Epithelial cell of proximal tubule (primary cell): ENCODE measurements around the gene FGD5. TPM values are rescaled to one million over a fixed set of nuclear protein-coding genes. Genes with fewer than 3 reads are reported as not detected.

ENCODE experiments used
- DNase-seq: peaks from one replicate; pipeline ENCODE4 v3.0.0-alpha.2; 2011; ENCODE audit warnings: low read depth
- H3K4me3 ChIP-seq: 2 replicates; pipeline ENCODE4 v1.5.1; 2011; ENCODE audit warnings: low read depth, mild to moderate bottlenecking, low read length
- total RNA-seq: library from RNA; depleted of rRNA; stranded (reverse); fragments of >200 nt; gene quantifications from 2 replicates; pipeline ENCODE4 v1.2.3, GENCODE V29; 2015
- TF ChIP-seq, protein P1 (sequence below): conservative IDR thresholded peaks from 2 replicates; pipeline ENCODE4 v1.5.1; 2012; ENCODE audit warnings: low read depth, mild to moderate bottlenecking, low read length

Gene FGD5
- total RNA-seq, 1 donor from 2014 or later: 0.06 TPM

DNA sequence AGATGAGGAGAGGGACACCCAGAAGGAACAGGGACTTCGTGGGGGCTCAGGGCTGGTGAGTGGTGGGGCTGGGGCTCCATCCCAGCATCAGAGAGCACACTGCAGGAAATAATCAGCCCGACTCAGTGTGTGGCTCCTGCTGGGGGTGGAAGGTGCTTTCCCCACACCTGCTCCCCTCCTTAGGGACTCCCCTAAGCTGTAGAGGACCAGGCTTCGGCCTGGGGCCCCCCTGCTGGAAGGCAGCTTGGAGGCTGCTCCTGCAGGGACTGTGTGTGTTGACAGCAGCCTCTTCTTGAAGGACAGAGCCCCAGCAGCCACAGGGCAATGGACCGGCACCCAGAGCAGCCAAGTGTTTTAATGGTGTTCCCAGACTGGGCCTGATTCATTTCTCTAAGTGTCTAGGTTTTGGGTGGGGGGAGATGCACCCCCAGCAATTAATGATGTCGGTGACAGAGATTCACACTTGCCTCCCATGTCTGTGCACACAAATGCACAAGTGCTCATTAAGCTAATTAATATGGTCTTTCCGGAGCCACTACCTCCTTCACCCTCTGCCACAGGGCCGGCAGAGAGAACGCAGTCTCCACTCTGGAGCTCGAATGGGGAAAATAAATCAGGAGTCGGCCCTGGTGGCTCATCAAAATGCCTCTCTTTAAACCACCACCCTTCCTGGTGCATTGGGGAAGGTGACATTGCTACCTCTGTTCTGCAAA, 16.9 kb upstream of the FGD5 start:
- no peak for DNase-seq
- H3K4me3 ChIP-seq: no peak overlapping the region
- TF ChIP-seq, protein P1, sequence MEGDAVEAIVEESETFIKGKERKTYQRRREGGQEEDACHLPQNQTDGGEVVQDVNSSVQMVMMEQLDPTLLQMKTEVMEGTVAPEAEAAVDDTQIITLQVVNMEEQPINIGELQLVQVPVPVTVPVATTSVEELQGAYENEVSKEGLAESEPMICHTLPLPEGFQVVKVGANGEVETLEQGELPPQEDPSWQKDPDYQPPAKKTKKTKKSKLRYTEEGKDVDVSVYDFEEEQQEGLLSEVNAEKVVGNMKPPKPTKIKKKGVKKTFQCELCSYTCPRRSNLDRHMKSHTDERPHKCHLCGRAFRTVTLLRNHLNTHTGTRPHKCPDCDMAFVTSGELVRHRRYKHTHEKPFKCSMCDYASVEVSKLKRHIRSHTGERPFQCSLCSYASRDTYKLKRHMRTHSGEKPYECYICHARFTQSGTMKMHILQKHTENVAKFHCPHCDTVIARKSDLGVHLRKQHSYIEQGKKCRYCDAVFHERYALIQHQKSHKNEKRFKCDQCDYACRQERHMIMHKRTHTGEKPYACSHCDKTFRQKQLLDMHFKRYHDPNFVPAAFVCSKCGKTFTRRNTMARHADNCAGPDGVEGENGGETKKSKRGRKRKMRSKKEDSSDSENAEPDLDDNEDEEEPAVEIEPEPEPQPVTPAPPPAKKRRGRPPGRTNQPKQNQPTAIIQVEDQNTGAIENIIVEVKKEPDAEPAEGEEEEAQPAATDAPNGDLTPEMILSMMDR: no peak

- H3K4me3 ChIP-seq: no peak overlapping the region
- no peak for DNase-seq
- TF ChIP-seq, protein P1: no peak
These were observed 16.4 kb upstream of the FGD5 start for GRCh38 chr3:14802381-14802731.

DNA sequence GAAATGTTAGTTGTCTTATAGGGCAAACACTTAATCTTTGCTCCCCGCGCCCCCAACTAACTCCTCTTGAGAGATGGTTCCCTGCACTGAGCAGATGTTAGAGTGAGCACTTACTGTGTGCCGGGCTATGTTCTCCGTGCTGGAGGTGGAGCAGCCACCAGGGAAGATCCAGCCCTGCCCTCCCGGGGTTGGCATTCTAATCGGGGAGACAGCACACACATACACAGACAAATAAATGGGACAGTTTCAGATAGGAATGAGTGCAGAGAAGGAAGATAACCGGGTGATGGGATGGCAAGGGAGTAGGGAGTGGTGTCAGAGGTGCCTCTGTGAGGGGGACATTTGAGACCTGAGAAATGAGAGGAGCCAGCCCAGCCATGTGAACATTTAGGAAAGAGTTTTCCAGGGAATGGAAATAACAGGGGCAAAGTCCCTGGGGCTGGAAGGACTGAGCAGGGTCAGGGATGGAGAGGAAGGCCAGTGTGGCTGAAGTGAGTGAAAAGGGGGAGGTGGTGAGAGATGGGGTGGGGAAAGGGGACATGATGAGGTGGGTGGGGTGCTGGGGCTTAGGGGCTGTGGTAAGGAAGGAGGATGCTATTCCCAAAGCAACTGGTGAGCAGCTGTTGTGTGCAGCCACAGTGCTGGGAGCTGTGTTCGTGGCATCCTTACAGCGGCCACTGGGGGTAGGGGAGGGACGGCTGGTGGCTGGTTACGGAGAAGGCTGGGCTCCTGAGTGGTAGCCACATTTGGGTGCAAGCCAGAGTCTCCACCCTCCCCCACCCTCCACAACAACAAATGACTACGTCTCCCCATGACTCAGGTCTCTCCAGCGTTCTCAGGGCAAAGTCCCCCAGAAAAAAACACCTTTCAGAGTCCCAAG, 15.4 kb upstream of the FGD5 start:
- H3K4me3 ChIP-seq: no peak overlapping the region
- TF ChIP-seq, protein P1: peak; percentile 8
- DNase-seq: peak; percentile 36

GRCh38 chr3:14803981-14804834, 14.6 kb upstream of the FGD5 start:
- DNase-seq: no peak
- no peak overlapping the region for H3K4me3 ChIP-seq
- TF ChIP-seq, protein P1: no peak

GRCh38 chr3:14804835-14805780, 13.7 kb upstream of the FGD5 start:
- no peak overlapping the region for H3K4me3 ChIP-seq
- no peak for DNase-seq
- TF ChIP-seq, protein P1: no peak
